ENCODE data around the gene KIF25. TPM values are rescaled to one million over a fixed set of nuclear protein-coding genes. Genes with fewer than 3 reads are reported as not detected.

KIF25 gene
- total and polyA plus RNA-seq, 8 donors, result 0.23 to 0.35 (median 0.26) TPM; not detected in 4

- H3K36me3 ChIP-seq, result no peaks in the 10 kb centered on the region
- no peak overlapping the region for H3K4me3 ChIP-seq
- intact Hi-C loops (cut with DNase I), result no loop called here
- no peak for TF ChIP-seq CTCF (IDR thresholded peaks at IDR 0.05)
- no peaks in the 10 kb centered on the region for H3K9me3 ChIP-seq
- no peaks in the 10 kb centered on the region for H3K4me1 ChIP-seq
- no peak for ATAC-seq
- H3K27me3 ChIP-seq, result no peaks in the 10 kb centered on the region
- no peak for DNase-seq
- H3K27ac ChIP-seq, result no peak overlapping the region
- FAIRE-seq, result no peak
- WGBS, 2 donors, result 74 to 82% methylated on average over 7 of the region's 7 CpGs
Observed at GRCh38 chr6:167981916-167982462, 15.5 kb upstream of the KIF25 start.

GRCh38 chr6:167984144-167984719, 13.2 kb upstream of the KIF25 start:
- DNase-seq, result no peak
- ATAC-seq, result no peak
- 90 to 92% methylated on average over 11 of the region's 11 CpGs for WGBS, 2 donors

GRCh38 chr6:167984876-167985604, 12.4 kb upstream of the KIF25 start:
- intact Hi-C loops (cut with DNase I), result no loop called here
- H3K27ac ChIP-seq, result no peak overlapping the region
- 86 to 90% methylated on average over 13 of the region's 13 CpGs for WGBS, 2 donors
- no peaks in the 10 kb centered on the region for H3K36me3 ChIP-seq
- no peak for DNase-seq
- no peak for ATAC-seq
- H3K27me3 ChIP-seq, result no peaks in the 10 kb centered on the region
- H3K9me3 ChIP-seq, result no peaks in the 10 kb centered on the region
- no peak for FAIRE-seq
- no peak overlapping the region for H3K4me3 ChIP-seq
- no peaks in the 10 kb centered on the region for H3K4me1 ChIP-seq
- TF ChIP-seq CTCF (IDR thresholded peaks at IDR 0.05), result no peak

More at GRCh38 chr6:167984144-167984719, 13.2 kb upstream of the KIF25 start:
- no peak for FAIRE-seq
- Histone ChIP-seq H3K4me1 (no peaks in the 10 kb centered on the region), H3K27ac (no peak overlapping the region), H3K9me3 (no peaks in the 10 kb centered on the region), H3K27me3 (no peaks in the 10 kb centered on the region), H3K36me3 (no peaks in the 10 kb centered on the region), H3K4me3 (no peak overlapping the region)
- intact Hi-C loops (cut with DNase I), result no loop called here
- no peak for TF ChIP-seq CTCF (IDR thresholded peaks at IDR 0.05)

GRCh38 chr6:167985911-167986595, 11.4 kb upstream of the KIF25 start:
- no peak for DNase-seq
- FAIRE-seq, result no peak
- no peaks in the 10 kb centered on the region for H3K4me1 ChIP-seq
- H3K4me3 ChIP-seq, result no peak overlapping the region
- 90 to 94% methylated on average over 37 to 39 of the region's 39 CpGs for WGBS, 2 donors
- no peaks in the 10 kb centered on the region for H3K27me3 ChIP-seq
- no peak for ATAC-seq
- intact Hi-C loops (cut with DNase I), result no loop called here
- H3K27ac ChIP-seq, result no peak overlapping the region
- H3K9me3 ChIP-seq, result no peaks in the 10 kb centered on the region
- H3K36me3 ChIP-seq, result no peaks in the 10 kb centered on the region
- no peak for TF ChIP-seq CTCF (IDR thresholded peaks at IDR 0.05)

Data from pancreas (tissue), 10 donors.